ENCODE data around the gene PAX6. TPM values are rescaled to one million over a fixed set of nuclear protein-coding genes. Genes with fewer than 3 reads are reported as not detected.

PAX6 gene
- total RNA-seq, 1 experiment from 2014 or later, result 0.43 TPM

DNA sequence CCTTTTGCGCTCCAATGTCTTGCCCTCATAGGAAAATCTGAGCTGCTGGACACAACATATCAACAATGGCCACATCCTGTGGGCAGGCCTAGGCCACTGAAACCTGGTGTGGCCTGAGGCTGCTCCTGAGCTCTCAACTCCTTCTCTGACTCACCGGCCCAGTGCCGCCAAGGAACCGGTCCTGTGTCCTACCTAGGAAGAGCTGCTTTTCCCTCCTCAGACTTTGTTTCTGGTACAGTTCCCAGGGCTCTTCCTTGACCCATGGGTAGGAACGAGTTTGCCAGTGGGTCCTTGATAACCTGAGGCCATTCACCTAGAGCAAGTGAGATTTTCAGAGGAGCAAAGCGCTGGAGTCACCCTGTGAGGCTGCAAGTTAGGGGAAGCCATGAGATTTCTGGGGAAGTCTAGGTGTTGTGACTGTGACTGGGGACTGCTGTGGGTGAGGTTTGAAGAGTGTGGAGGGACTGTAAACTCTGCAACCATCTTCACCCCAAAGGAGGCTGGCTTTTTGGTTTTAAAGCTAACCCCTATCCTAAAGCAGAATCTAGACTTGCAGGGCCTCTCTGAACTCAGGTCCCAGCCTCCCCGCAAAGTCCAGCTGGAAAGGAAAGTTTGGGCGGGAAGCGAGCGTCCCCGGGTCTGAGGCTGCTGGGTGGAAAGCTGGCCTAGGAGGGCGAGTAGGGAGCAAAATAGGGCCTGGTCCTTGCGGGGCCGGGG is 12.0 kb upstream of the PAX6 start:
- H3K27ac Mint-ChIP-seq (ENCODE audit: unreplicated experiment), result no peak overlapping the region
- Histone ChIP-seq H3K4me3 (ENCODE audit: low read depth, low read length) (no peak overlapping the region), H3K4me1 (no peaks in the 10 kb centered on the region), H3K9me3 (no peaks in the 10 kb centered on the region), H3K36me3 (ENCODE audit: control insufficient read depth, insufficient read depth, low read length) (no peaks in the 10 kb centered on the region), H3K27me3 (replicated peaks; ENCODE audit: control insufficient read depth, insufficient read depth, low read length) (no peaks in the 10 kb centered on the region; the same call in 1 of the 2 replicates)
- BruUV-seq (replicated peaks), result no TSS peak
- no peak for DNase-seq
- no peaks in the 10 kb centered on the region for H3K36me3 Mint-ChIP-seq (ENCODE audit: insufficient read depth, unreplicated experiment)
- no peak overlapping the region for H3K4me3 Mint-ChIP-seq (ENCODE audit: unreplicated experiment)
- peaks cover 21% of the 10 kb centered on the region for H3K27me3 Mint-ChIP-seq (ENCODE audit: insufficient read depth, unreplicated experiment)
- intact Hi-C loops (cut with micrococcal nuclease; ENCODE audit: unreplicated experiment), result no loop called here
- TF ChIP-seq CTCF (IDR thresholded peaks at IDR 0.05; ENCODE audit: insufficient read depth in 1 of 2, low read depth in 1 of 2, low read length in 1 of 2, severe bottlenecking in 1 of 2, unreplicated experiment in 1 of 2), result no peak
- ChIA-PET CTCF (interaction anchor here (0.9 kb wide), 1 partner anchor 134 kb away, joined by 3 read pairs; no protein-coding TSS in a partner anchor), POLR2A (interaction anchor here (0.6 kb wide), 1 partner anchor 313 kb away, joined by 3 read pairs; no protein-coding TSS in a partner anchor)
- H3K4me1 Mint-ChIP-seq (ENCODE audit: low read depth, unreplicated experiment), result no peaks in the 10 kb centered on the region
- no peaks in the 10 kb centered on the region for H3K9me3 Mint-ChIP-seq (ENCODE audit: unreplicated experiment)

GRCh38 chr11:31822175-31822926 is 11.2 kb upstream of the PAX6 start:
- intact Hi-C loops (cut with micrococcal nuclease; ENCODE audit: unreplicated experiment), result no loop called here
- Histone ChIP-seq H3K9me3 (no peaks in the 10 kb centered on the region), H3K4me1 (no peaks in the 10 kb centered on the region), H3K4me3 (ENCODE audit: low read depth, low read length) (no peak overlapping the region), H3K27me3 (replicated peaks; ENCODE audit: control insufficient read depth, insufficient read depth, low read length) (no peaks in the 10 kb centered on the region; the same call in 1 of the 2 replicates), H3K36me3 (ENCODE audit: control insufficient read depth, insufficient read depth, low read length) (no peaks in the 10 kb centered on the region)
- ChIA-PET POLR2A (no interaction called here), CTCF (interaction anchor here (0.9 kb wide), 1 partner anchor 135 kb away, joined by 3 read pairs; no protein-coding TSS in a partner anchor)
- H3K27ac Mint-ChIP-seq (ENCODE audit: unreplicated experiment), result no peak overlapping the region
- H3K4me1 Mint-ChIP-seq (ENCODE audit: low read depth, unreplicated experiment), result no peaks in the 10 kb centered on the region
- BruUV-seq (replicated peaks), result no TSS peak
- H3K27me3 Mint-ChIP-seq (ENCODE audit: insufficient read depth, unreplicated experiment), result peaks cover 20% of the 10 kb centered on the region
- no peak for DNase-seq
- no peaks in the 10 kb centered on the region for H3K9me3 Mint-ChIP-seq (ENCODE audit: unreplicated experiment)
- no peak overlapping the region for H3K4me3 Mint-ChIP-seq (ENCODE audit: unreplicated experiment)
- no peak for TF ChIP-seq CTCF (IDR thresholded peaks at IDR 0.05; ENCODE audit: insufficient read depth in 1 of 2, low read depth in 1 of 2, low read length in 1 of 2, severe bottlenecking in 1 of 2, unreplicated experiment in 1 of 2)
- H3K36me3 Mint-ChIP-seq (ENCODE audit: insufficient read depth, unreplicated experiment), result no peaks in the 10 kb centered on the region

- DNase-seq, result no peak
- Histone ChIP-seq H3K4me3 (ENCODE audit: low read depth, low read length) (no peak overlapping the region), H3K9me3 (no peaks in the 10 kb centered on the region), H3K36me3 (ENCODE audit: control insufficient read depth, insufficient read depth, low read length) (no peaks in the 10 kb centered on the region), H3K27me3 (replicated peaks; ENCODE audit: control insufficient read depth, insufficient read depth, low read length) (peaks cover 3% of the 10 kb centered on the region), H3K4me1 (peaks cover 4% of the 10 kb centered on the region; the same call in 1 of the 2 replicates)
- Mint-ChIP-seq H3K36me3 (ENCODE audit: insufficient read depth, unreplicated experiment) (no peaks in the 10 kb centered on the region), H3K27me3 (ENCODE audit: insufficient read depth, unreplicated experiment) (peaks cover 21% of the 10 kb centered on the region), H3K4me1 (ENCODE audit: low read depth, unreplicated experiment) (no peaks in the 10 kb centered on the region), H3K27ac (ENCODE audit: unreplicated experiment) (no peak overlapping the region), H3K9me3 (ENCODE audit: unreplicated experiment) (no peaks in the 10 kb centered on the region), H3K4me3 (ENCODE audit: unreplicated experiment) (no peak overlapping the region)
- no peak for TF ChIP-seq CTCF (IDR thresholded peaks at IDR 0.05; ENCODE audit: insufficient read depth in 1 of 2, low read depth in 1 of 2, low read length in 1 of 2, severe bottlenecking in 1 of 2, unreplicated experiment in 1 of 2)
- no TSS peak for BruUV-seq (replicated peaks)
- ChIA-PET CTCF (no interaction called here), POLR2A (no interaction called here)
- intact Hi-C loops (cut with micrococcal nuclease; ENCODE audit: unreplicated experiment), result no loop called here
These were observed 10.6 kb upstream of the PAX6 start for GRCh38 chr11:31821766-31822165.
